ENCODE data around the gene ZNF234. TPM values are rescaled to one million over a fixed set of nuclear protein-coding genes. Genes with fewer than 3 reads are reported as not detected.

ZNF234 gene
- total and polyA plus RNA-seq, 8 donors: 0.58 to 11.6 (median 2.0) TPM

DNA sequence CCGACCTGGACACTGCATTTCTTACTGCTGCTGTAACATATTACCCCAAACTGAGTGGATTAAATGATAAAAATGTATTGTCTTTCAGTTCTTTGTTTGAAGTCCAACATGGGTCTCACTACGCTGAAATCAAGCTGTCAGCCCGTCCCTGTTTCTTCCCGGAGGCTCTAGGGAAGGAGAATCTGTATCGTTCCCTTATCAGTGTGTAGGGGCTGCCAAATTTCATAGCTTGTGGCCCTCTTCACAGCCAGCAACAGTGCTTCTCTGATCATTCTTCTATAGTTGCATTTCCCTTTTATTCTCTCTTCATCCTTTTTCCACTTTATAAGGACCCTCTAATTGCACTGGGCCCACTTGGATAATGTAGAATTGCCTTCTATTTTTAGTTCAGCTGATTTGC, 10.1 kb downstream of the ZNF234 start:
- Histone ChIP-seq H3K9me3 (peaks cover 12 to 69% (median 65%) of the 10 kb centered on the region in 4 donors), H3K4me1 (no peaks in the 10 kb centered on the region), H3K36me3 (peaks cover 62 to 100% (median 100%) of the 10 kb centered on the region in 4 donors), H3K27ac (no peak overlapping the region), H3K4me3 (no peak overlapping the region), H3K27me3 (no peaks in the 10 kb centered on the region)
- intact Hi-C loops (cut with DNase I; ENCODE audit: low total_unique reads): no loop called here
- TF ChIP-seq, protein P1, sequence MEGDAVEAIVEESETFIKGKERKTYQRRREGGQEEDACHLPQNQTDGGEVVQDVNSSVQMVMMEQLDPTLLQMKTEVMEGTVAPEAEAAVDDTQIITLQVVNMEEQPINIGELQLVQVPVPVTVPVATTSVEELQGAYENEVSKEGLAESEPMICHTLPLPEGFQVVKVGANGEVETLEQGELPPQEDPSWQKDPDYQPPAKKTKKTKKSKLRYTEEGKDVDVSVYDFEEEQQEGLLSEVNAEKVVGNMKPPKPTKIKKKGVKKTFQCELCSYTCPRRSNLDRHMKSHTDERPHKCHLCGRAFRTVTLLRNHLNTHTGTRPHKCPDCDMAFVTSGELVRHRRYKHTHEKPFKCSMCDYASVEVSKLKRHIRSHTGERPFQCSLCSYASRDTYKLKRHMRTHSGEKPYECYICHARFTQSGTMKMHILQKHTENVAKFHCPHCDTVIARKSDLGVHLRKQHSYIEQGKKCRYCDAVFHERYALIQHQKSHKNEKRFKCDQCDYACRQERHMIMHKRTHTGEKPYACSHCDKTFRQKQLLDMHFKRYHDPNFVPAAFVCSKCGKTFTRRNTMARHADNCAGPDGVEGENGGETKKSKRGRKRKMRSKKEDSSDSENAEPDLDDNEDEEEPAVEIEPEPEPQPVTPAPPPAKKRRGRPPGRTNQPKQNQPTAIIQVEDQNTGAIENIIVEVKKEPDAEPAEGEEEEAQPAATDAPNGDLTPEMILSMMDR (IDR thresholded peaks at IDR 0.05): no peak
- TF ChIP-seq EP300 (IDR thresholded peaks at IDR 0.05): no peak
- TF ChIP-seq POLR2A (IDR thresholded peaks at IDR 0.05): no peak
- TF ChIP-seq POLR2AphosphoS5 (IDR thresholded peaks at IDR 0.05): no peak
- no peak for DNase-seq
- WGBS, 5 donors: 96 to 98% (median 97%) methylated on average over 5 of the region's 5 CpGs

DNA sequence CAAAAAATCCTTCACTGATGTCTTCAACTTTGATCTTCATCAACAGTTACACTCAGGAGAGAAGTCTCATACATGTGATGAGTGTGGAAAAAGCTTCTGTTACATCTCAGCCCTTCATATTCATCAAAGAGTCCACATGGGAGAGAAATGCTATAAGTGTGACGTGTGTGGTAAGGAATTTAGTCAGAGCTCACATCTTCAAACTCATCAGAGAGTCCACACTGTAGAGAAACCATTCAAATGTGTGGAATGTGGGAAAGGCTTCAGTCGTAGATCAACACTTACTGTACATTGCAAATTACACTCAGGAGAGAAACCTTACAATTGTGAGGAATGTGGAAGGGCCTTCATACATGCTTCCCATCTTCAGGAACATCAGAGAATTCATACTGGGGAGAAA, 15.1 kb downstream of the ZNF234 start:
- intact Hi-C loops (cut with DNase I; ENCODE audit: low total_unique reads): no loop called here
- H3K27ac ChIP-seq: no peak overlapping the region
- H3K9me3 ChIP-seq: peaks cover 45 to 100% (median 95%) of the 10 kb centered on the region in 4 donors
- TF ChIP-seq POLR2A (IDR thresholded peaks at IDR 0.05) (no peak), EP300 (IDR thresholded peaks at IDR 0.05) (no peak), POLR2AphosphoS5 (IDR thresholded peaks at IDR 0.05) (no peak)
- TF ChIP-seq, protein P1 (IDR thresholded peaks at IDR 0.05): no peak
- H3K27me3 ChIP-seq: no peaks in the 10 kb centered on the region
- peaks cover 43 to 74% (median 67%) of the 10 kb centered on the region in 4 donors for H3K36me3 ChIP-seq
- no peak overlapping the region for H3K4me3 ChIP-seq
- WGBS, 5 donors: 89 to 98% (median 96%) methylated on average over 2 of the region's 2 CpGs
- DNase-seq: no peak
- no peaks in the 10 kb centered on the region for H3K4me1 ChIP-seq

DNA sequence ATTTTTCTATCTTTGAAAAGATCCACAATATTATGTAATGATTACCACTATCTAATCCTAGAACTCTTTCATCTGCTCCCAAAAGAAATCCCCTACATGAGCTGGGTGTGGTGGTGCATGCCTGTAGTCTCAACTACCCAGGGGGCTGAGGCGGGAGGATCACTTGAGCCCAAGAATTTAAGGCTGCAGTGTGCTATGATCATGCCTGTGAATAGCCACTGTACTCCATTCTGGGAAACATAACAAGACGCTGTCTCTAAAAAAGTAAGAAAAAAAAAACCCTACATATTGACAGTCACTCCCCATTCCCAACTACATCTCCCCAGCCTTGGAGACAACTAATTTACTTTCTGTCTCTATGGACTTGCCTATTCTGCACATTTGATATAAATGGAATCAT, 22.4 kb downstream of the ZNF234 start:
- Histone ChIP-seq H3K27ac (no peak overlapping the region), H3K4me3 (no peak overlapping the region), H3K4me1 (peaks cover 7 to 22% (median 15%) of the 10 kb centered on the region in 4 donors), H3K36me3 (peaks cover 5 to 28% (median 24%) of the 10 kb centered on the region in 4 donors), H3K27me3 (no peaks in the 10 kb centered on the region), H3K9me3 (peaks cover 19 to 81% (median 54%) of the 10 kb centered on the region in 4 donors)
- 91 to 98% (median 93%) methylated on average over 2 of the region's 2 CpGs for WGBS, 5 donors
- intact Hi-C loops (cut with DNase I; ENCODE audit: low total_unique reads): no loop called here
- no peak for DNase-seq
- TF ChIP-seq EP300 (IDR thresholded peaks at IDR 0.05) (no peak), POLR2AphosphoS5 (IDR thresholded peaks at IDR 0.05) (no peak), POLR2A (IDR thresholded peaks at IDR 0.05) (no peak)
- TF ChIP-seq, protein P1 (IDR thresholded peaks at IDR 0.05): no peak

DNA sequence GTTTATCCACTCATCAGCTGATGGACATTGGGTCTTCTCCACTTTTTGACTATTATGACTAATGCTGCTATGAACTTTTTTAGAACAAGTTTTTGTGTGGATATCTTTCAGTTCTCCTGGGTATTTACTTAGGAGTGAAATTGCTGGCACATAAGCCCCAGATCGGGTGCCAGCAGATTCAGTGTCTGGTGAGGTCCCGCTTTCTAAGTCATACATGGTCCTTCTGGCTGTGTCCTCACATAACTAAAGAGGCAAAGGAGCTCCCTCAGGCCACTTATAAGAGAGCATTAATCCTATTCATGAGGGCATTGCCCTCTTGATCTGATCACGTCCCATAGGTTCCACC, 22.9 kb downstream of the ZNF234 start:
- DNase-seq: no peak
- H3K9me3 ChIP-seq: peaks cover 19 to 81% (median 53%) of the 10 kb centered on the region in 4 donors
- peak overlapping the region in 4 of 5 donors; percentile 84 to 89 (median 86) for H3K27ac ChIP-seq
- TF ChIP-seq, protein P1 (IDR thresholded peaks at IDR 0.05): no peak
- TF ChIP-seq EP300 (IDR thresholded peaks at IDR 0.05) (no peak), POLR2A (IDR thresholded peaks at IDR 0.05) (no peak)
- H3K27me3 ChIP-seq: no peaks in the 10 kb centered on the region
- peaks cover 7 to 22% (median 15%) of the 10 kb centered on the region in 4 donors for H3K4me1 ChIP-seq
- H3K4me3 ChIP-seq: peak overlapping the region; percentile 72 to 83 (median 81)
- intact Hi-C loops (cut with DNase I; ENCODE audit: low total_unique reads): no loop called here
- H3K36me3 ChIP-seq: peaks cover 5 to 32% (median 29%) of the 10 kb centered on the region in 4 donors
- 52 to 74% (median 65%) methylated on average over 3 of the region's 3 CpGs for WGBS, 5 donors

Data from stomach (tissue), 9 donors.